GM12801 (cell line): ENCODE data around the gene PPIE.

Source experiments
- CTCF ChIP-seq: IDR thresholded peaks from one replicate; pipeline ENCODE4 v1.5.1; 2011; ENCODE audit warnings: control low read depth; ENCODE audit not compliant: insufficient read length; ENCODE audit errors: extremely low read depth

PPIE gene

GRCh38 chr1:39707506-39707905 lies 31.2 kb upstream of the PPIE start:
- TF ChIP-seq CTCF: no peak

GRCh38 chr1:39711104-39711965 lies 27.3 kb upstream of the PPIE start:
- no peak for TF ChIP-seq CTCF

GRCh38 chr1:39711966-39712340 lies 26.7 kb upstream of the PPIE start:
- no peak for TF ChIP-seq CTCF

GRCh38 chr1:39713557-39713956 lies 25.1 kb upstream of the PPIE start:
- no peak for TF ChIP-seq CTCF

- TF ChIP-seq CTCF: no peak
Observed at GRCh38 chr1:39717809-39718208, 20.9 kb upstream of the PPIE start.

- TF ChIP-seq CTCF: no peak
Observed at GRCh38 chr1:39720094-39720999, 18.3 kb upstream of the PPIE start.

GRCh38 chr1:39721664-39722063 lies 17.0 kb upstream of the PPIE start:
- TF ChIP-seq CTCF: no peak
